Activated naive CD4-positive, alpha-beta T cell treated with anti-CD3 and anti-CD28 coated beads, Interleukin-2, amount 50 U/mL, for 24 hours (primary cell): ENCODE data around the gene FGF21.

Experiments
- H3K27ac Mint-ChIP-seq: one replicate; pipeline ENCODE4 v1.8.0; 2021; ENCODE audit warnings: mild to moderate bottlenecking, mixed read lengths
- H3K27me3 Mint-ChIP-seq: one replicate; pipeline ENCODE4 v1.8.0; 2021; ENCODE audit warnings: mixed read lengths
- H3K36me3 Mint-ChIP-seq: one replicate; pipeline ENCODE4 v1.8.0; 2021; ENCODE audit warnings: mixed read lengths
- H3K4me1 Mint-ChIP-seq: one replicate; pipeline ENCODE4 v1.8.0; 2021; ENCODE audit warnings: mixed read lengths
- H3K4me3 Mint-ChIP-seq: one replicate; pipeline ENCODE4 v1.8.0; 2021; ENCODE audit warnings: mild to moderate bottlenecking, mixed read lengths
- H3K9me3 Mint-ChIP-seq: one replicate; pipeline ENCODE4 v1.8.0; 2021; ENCODE audit warnings: mixed read lengths

FGF21 gene

GRCh38 chr19:48807590-48808308 lies 52.4 kb downstream of the FGF21 start:
- H3K4me1 Mint-ChIP-seq, result peaks cover 35% of the 10 kb centered on the region
- no peaks in the 10 kb centered on the region for H3K9me3 Mint-ChIP-seq
- H3K27me3 Mint-ChIP-seq, result no peaks in the 10 kb centered on the region
- H3K36me3 Mint-ChIP-seq, result peaks cover 2% of the 10 kb centered on the region
- H3K4me3 Mint-ChIP-seq, result peak overlapping the region; percentile 43
- H3K27ac Mint-ChIP-seq, result no peak overlapping the region
